HL-60 (cell line): ENCODE data around the gene FAM83C.

Experiments used
- POLR2AphosphoS5 ChIP-seq: IDR thresholded peaks from 2 replicates; pipeline ENCODE4 v1.6.1; 2012; ENCODE audit warnings: low read depth
- TF ChIP-seq, protein P1 (sequence below): IDR thresholded peaks from one replicate; pipeline ENCODE4 v1.5.1; 2011; ENCODE audit warnings: low read length, control low read depth, inconsistent platforms; ENCODE audit not compliant: insufficient read depth
- TF ChIP-seq, protein P2 (sequence below): IDR thresholded peaks from 2 replicates; pipeline ENCODE4 v1.6.1; 2012; ENCODE audit warnings: low read depth; ENCODE audit not compliant: insufficient replicate concordance

- TF ChIP-seq, protein P1, sequence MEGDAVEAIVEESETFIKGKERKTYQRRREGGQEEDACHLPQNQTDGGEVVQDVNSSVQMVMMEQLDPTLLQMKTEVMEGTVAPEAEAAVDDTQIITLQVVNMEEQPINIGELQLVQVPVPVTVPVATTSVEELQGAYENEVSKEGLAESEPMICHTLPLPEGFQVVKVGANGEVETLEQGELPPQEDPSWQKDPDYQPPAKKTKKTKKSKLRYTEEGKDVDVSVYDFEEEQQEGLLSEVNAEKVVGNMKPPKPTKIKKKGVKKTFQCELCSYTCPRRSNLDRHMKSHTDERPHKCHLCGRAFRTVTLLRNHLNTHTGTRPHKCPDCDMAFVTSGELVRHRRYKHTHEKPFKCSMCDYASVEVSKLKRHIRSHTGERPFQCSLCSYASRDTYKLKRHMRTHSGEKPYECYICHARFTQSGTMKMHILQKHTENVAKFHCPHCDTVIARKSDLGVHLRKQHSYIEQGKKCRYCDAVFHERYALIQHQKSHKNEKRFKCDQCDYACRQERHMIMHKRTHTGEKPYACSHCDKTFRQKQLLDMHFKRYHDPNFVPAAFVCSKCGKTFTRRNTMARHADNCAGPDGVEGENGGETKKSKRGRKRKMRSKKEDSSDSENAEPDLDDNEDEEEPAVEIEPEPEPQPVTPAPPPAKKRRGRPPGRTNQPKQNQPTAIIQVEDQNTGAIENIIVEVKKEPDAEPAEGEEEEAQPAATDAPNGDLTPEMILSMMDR = peak; percentile 68
- no peak for TF ChIP-seq POLR2AphosphoS5
- TF ChIP-seq, protein P2, sequence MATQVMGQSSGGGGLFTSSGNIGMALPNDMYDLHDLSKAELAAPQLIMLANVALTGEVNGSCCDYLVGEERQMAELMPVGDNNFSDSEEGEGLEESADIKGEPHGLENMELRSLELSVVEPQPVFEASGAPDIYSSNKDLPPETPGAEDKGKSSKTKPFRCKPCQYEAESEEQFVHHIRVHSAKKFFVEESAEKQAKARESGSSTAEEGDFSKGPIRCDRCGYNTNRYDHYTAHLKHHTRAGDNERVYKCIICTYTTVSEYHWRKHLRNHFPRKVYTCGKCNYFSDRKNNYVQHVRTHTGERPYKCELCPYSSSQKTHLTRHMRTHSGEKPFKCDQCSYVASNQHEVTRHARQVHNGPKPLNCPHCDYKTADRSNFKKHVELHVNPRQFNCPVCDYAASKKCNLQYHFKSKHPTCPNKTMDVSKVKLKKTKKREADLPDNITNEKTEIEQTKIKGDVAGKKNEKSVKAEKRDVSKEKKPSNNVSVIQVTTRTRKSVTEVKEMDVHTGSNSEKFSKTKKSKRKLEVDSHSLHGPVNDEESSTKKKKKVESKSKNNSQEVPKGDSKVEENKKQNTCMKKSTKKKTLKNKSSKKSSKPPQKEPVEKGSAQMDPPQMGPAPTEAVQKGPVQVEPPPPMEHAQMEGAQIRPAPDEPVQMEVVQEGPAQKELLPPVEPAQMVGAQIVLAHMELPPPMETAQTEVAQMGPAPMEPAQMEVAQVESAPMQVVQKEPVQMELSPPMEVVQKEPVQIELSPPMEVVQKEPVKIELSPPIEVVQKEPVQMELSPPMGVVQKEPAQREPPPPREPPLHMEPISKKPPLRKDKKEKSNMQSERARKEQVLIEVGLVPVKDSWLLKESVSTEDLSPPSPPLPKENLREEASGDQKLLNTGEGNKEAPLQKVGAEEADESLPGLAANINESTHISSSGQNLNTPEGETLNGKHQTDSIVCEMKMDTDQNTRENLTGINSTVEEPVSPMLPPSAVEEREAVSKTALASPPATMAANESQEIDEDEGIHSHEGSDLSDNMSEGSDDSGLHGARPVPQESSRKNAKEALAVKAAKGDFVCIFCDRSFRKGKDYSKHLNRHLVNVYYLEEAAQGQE = no peak
Observed at GRCh38 chr20:35329435-35330139, 37.4 kb upstream of the FAM83C start.
